GM21526 (cell line): ENCODE measurements around the gene PAPPA2.
"Not testable (repeated sequence)": the region's sequence is repeated elsewhere in the genome, so short reads cannot be mapped to it uniquely, and the experiment has no call there.

Source experiments
- ATAC-seq: cut with Tn5 transposase; IDR thresholded peaks from one replicate; pipeline ENCODE4 v1.9.1; 2021; ENCODE audit warnings: moderate library complexity; ENCODE audit not compliant: unreplicated experiment, low FRiP score

Gene PAPPA2, protein sequence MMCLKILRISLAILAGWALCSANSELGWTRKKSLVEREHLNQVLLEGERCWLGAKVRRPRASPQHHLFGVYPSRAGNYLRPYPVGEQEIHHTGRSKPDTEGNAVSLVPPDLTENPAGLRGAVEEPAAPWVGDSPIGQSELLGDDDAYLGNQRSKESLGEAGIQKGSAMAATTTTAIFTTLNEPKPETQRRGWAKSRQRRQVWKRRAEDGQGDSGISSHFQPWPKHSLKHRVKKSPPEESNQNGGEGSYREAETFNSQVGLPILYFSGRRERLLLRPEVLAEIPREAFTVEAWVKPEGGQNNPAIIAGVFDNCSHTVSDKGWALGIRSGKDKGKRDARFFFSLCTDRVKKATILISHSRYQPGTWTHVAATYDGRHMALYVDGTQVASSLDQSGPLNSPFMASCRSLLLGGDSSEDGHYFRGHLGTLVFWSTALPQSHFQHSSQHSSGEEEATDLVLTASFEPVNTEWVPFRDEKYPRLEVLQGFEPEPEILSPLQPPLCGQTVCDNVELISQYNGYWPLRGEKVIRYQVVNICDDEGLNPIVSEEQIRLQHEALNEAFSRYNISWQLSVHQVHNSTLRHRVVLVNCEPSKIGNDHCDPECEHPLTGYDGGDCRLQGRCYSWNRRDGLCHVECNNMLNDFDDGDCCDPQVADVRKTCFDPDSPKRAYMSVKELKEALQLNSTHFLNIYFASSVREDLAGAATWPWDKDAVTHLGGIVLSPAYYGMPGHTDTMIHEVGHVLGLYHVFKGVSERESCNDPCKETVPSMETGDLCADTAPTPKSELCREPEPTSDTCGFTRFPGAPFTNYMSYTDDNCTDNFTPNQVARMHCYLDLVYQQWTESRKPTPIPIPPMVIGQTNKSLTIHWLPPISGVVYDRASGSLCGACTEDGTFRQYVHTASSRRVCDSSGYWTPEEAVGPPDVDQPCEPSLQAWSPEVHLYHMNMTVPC (N-terminal part only)

GRCh38 chr1:176462674-176463378, at the start of gene PAPPA2:
PAPPA2 (plus strand) TSS chr1:176463175; CDS start chr1:176556323, 93,148 bp downstream.
- no peak for ATAC-seq

GRCh38 chr1:176416777-176417176, 46.2 kb upstream of the PAPPA2 start:
- ATAC-seq: no peak

GRCh38 chr1:176419608-176420007, 43.4 kb upstream of the PAPPA2 start:
- not testable (repeated sequence) for ATAC-seq

- no peak for ATAC-seq
Observed at GRCh38 chr1:176434234-176434633, 28.7 kb upstream of the PAPPA2 start.

- ATAC-seq: no peak
Observed at GRCh38 chr1:176436251-176436650, 26.7 kb upstream of the PAPPA2 start.

- ATAC-seq: no peak
Observed at GRCh38 chr1:176440176-176440575, 22.8 kb upstream of the PAPPA2 start.

DNA sequence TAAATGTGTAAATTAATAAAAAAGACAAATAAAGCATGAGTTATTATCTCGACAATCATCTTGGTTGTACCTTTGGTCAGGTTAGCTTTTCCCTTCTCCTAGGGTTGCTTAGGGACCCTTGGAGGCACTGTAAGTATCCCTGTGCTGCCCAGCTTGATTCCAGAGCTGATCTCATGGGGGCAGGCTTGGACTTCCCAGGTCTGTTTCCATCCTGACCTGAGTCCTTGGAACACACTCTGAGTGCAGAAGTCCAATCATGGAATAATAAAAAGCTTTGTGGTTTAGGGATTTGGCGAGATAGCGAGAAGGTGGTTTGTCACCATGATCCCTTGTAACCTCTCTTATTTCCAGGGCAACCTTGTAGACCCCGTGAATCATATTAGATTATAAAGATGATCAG, 18.7 kb upstream of the PAPPA2 start:
- ATAC-seq: no peak

DNA sequence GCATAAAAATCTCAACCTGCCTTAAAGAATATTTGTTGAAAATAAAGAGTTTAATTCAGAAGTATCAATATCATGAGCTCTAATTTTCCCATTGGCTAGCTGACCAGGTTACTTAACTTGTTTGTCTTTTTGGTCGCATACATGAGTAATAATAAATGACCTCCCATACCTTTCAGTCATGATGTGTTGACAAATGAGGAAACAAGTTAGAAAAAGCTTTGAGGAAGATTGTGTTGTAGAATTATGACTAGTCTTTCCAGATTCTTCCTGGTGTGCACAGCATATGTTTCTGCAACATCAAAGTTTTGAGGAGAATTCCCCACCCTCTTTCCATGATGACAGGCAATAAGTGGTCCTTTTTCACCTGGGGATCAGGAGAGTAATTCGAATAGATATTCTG, 17.6 kb upstream of the PAPPA2 start:
- no peak for ATAC-seq

GRCh38 chr1:176448340-176448739, 14.6 kb upstream of the PAPPA2 start:
- no peak for ATAC-seq

- ATAC-seq: no peak
Observed at GRCh38 chr1:176450526-176450925, 12.4 kb upstream of the PAPPA2 start.

DNA sequence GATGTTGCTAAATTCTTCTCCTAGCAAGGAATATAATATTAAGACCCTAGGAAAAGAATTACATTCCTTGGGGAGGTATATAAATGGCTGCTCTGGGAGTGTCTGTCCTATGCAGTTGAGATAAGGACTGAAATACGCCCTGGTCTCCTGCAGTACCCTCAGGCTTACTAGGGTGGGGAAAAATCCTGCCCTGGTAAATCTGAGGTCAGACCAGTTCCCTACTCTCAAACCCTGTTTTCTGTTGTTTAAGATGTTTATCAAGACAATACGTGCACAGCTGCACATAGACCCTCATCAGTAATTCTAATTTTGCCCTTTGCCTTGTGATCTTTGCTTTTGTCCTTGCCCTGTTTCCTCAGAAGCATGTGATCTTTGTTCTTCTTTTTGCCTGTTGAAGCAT, 11.2 kb upstream of the PAPPA2 start:
- not testable (repeated sequence) for ATAC-seq

- no peak for ATAC-seq
Observed at GRCh38 chr1:176456795-176457194, 6.2 kb upstream of the PAPPA2 start.

DNA sequence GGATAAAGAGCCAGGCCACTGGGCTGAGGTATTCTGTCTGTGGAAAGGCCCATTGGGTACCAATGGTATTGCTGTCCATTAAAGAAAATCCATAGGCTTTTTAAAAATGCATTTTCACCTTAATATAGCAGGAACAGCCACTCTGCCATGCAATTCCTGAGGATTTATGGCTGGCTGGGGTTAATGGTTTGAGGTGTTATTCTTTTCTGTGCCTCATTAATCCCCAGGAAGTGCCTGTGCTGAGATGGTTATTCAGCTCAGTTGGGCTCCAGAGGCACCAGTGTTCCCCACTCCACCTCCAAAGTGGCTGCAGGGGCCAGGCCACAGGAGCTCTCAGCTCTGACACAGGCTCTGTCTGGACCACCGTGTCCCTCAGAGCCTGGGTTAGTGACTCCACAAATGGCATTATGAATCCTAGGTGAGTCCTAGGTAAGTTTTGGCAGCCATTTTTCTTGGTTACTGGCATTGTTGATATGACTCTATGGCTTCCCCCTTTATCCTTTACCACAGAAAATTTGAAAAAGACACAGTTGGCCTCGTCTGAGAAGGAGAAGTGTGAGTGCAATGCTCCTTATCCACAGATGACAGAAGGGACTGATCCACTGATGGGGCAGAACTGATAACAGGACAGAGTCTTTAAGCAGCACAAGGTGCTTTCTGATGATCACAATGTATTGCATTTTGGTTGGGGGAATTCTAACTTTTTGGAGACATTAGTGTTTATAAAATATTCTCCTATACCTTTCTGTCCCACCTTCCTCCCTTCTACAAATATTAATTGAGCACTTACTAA, 2.2 kb upstream of the PAPPA2 start:
- no peak for ATAC-seq

GRCh38 chr1:176461576-176461975, 1.4 kb upstream of the PAPPA2 start:
- no peak for ATAC-seq

GRCh38 chr1:176466514-176466913, 3.5 kb downstream of the PAPPA2 start:
- no peak for ATAC-seq

DNA sequence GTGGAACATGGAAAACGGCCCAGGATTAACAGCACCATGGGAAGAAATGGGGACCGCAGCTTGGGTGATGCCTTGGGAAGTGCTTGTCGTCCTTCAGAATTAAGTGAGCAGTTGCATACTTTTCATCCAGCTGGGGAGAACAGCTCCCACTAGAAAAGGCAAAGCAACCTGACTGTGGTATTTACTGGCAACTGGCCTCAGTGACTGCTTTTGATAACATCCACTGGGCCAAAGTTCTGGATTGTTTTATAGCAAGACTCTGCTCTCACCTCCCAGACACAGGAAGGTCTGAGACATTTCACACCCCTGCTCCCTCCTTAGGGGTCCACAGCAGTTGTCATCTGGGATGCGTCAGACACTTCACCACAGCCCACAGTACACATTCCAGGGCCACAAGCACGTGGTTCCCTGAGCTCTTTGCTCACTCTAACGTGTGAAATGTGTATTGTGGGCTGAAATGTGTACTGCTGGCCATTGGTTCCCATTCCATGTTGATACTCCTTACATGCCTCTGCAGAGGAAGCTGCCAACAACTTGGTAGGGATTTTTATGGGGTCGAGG, 6.6 kb downstream of the PAPPA2 start:
- ATAC-seq: no peak

GRCh38 chr1:176471338-176472121, 8.6 kb downstream of the PAPPA2 start:
- ATAC-seq: no peak

DNA sequence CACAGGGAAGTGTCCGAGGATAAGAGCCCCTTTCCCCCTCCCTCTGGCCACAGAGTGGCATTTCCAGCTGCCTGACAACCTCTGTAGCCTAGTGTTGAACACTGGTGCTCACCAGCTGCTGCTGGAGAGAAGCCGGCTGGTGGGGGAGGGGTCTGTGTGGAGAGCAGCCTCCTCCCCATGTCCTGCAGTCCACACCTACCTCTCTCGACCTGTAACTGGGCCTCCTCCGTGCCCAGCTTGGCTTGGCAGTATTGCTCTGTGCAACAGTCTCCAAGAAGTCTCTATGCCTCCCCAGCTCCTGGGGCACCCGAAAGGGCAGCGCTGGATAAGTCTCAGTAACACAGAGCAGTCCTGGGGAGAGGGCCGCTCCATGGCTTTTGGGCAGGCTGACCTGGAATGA, 17.0 kb downstream of the PAPPA2 start:
- no peak for ATAC-seq

- no peak for ATAC-seq
Observed at GRCh38 chr1:176480750-176481149, 17.8 kb downstream of the PAPPA2 start.
